Vagina (tissue), 2 donors: ENCODE data around the gene OPN1LW.

ENCODE experiments used
- CTCF ChIP-seq, 3 experiments: fragments of 450-650 bp in 2 of 3; fragments of 200-600 bp in 1 of 3; sonication (generic) in 1 of 3; IDR thresholded peaks; one replicate each; pipeline ENCODE4 v1.5.1; 2017 to 2019; ENCODE audit warnings: antibody characterized with exemption in 3 of 3, mild to moderate bottlenecking in 2 of 3, moderate library complexity in 2 of 3
- POLR2AphosphoS5 ChIP-seq, 2 donors: sonication (generic); formaldehyde crosslinking; IDR thresholded peaks; one replicate each; pipeline ENCODE4 v1.9.0; 2017; ENCODE audit warnings: antibody characterized with exemption in 2 of 2, mild to moderate bottlenecking in 2 of 2, low read depth in 1 of 2; ENCODE audit not compliant: insufficient read depth in 1 of 2

- TF ChIP-seq POLR2AphosphoS5 (IDR thresholded peaks at IDR 0.05; ENCODE audit: insufficient read depth in 1 of 2, low read depth in 1 of 2) (no peak), CTCF (IDR thresholded peaks at IDR 0.05) (no peak)
Measured at GRCh38 chrX:154114652-154115051, 29.4 kb upstream of the OPN1LW start.
